ENCODE data around the gene NOL4L.
"Not testable (repeated sequence)": the region's sequence is repeated elsewhere in the genome, so short reads cannot be mapped to it uniquely, and the experiment has no call there.

The NOL4L gene

GRCh38 chr20:32439132-32439829 is 145.9 kb downstream of the NOL4L start:
- DNase-seq = peak in 1 of 2 donors; percentile 11

- no peak for DNase-seq
These were observed 146.7 kb downstream of the NOL4L start for GRCh38 chr20:32438331-32438858.

- no peak for DNase-seq
These were observed 147.6 kb downstream of the NOL4L start for GRCh38 chr20:32437391-32438074.

GRCh38 chr20:32436968-32437367 is 148.2 kb downstream of the NOL4L start:
- no peak for DNase-seq

GRCh38 chr20:32436142-32436861 is 148.8 kb downstream of the NOL4L start:
- no peak for DNase-seq

GRCh38 chr20:32435449-32436107 is 149.6 kb downstream of the NOL4L start:
- DNase-seq = no peak

GRCh38 chr20:32434434-32434833 is 150.7 kb downstream of the NOL4L start:
- no peak for DNase-seq

GRCh38 chr20:32433311-32434021 is 151.7 kb downstream of the NOL4L start:
- DNase-seq = no peak

- no peak for DNase-seq
These were observed 152.9 kb downstream of the NOL4L start for GRCh38 chr20:32432277-32432676.

GRCh38 chr20:32431457-32431856 is 153.7 kb downstream of the NOL4L start:
- no peak for DNase-seq

- DNase-seq = no peak
These were observed 155.3 kb downstream of the NOL4L start for GRCh38 chr20:32429745-32430360.

GRCh38 chr20:32429343-32429742 is 155.8 kb downstream of the NOL4L start:
- no peak for DNase-seq

- DNase-seq = no peak
These were observed 157.1 kb downstream of the NOL4L start for GRCh38 chr20:32427996-32428395.

GRCh38 chr20:32421290-32421689 is 163.8 kb downstream of the NOL4L start:
- no peak for DNase-seq

- no peak for DNase-seq
These were observed 166.8 kb downstream of the NOL4L start for GRCh38 chr20:32418376-32418775.

- no peak for DNase-seq
These were observed 168.9 kb downstream of the NOL4L start for GRCh38 chr20:32416206-32416605.

- DNase-seq = no peak
These were observed 169.6 kb downstream of the NOL4L start for GRCh38 chr20:32415494-32415893.

GRCh38 chr20:32411955-32412706 is 173.0 kb downstream of the NOL4L start:
- DNase-seq = no peak

- DNase-seq = not testable (repeated sequence)
These were observed 177.9 kb downstream of the NOL4L start for GRCh38 chr20:32407131-32407750.

GRCh38 chr20:32406701-32407100 is 178.4 kb downstream of the NOL4L start:
- DNase-seq = no peak

- DNase-seq = no peak
These were observed 181.1 kb downstream of the NOL4L start for GRCh38 chr20:32404017-32404416.

Data from hippocampal formation (tissue), 2 donors.